NCI-H2196 treated with DMSO at 0.1 percent for 48 hours (cell line): ENCODE data around the gene ITIH5.

Experiments
- DNase-seq: peaks from one replicate; lab custom pipeline; 2025; ENCODE audit not compliant: unreplicated experiment; lab: John Stamatoyannopoulos, UW

Gene ITIH5

GRCh38 chr10:7587168-7587864, 79.5 kb downstream of the ITIH5 start:
- DNase-seq, result no peak

- DNase-seq, result no peak
These were observed 81.5 kb downstream of the ITIH5 start for GRCh38 chr10:7585228-7585627.

- no peak for DNase-seq
These were observed 83.1 kb downstream of the ITIH5 start for GRCh38 chr10:7583626-7584025.

- DNase-seq, result no peak
These were observed 86.2 kb downstream of the ITIH5 start for GRCh38 chr10:7580520-7580919.

GRCh38 chr10:7579681-7580080, 87.1 kb downstream of the ITIH5 start:
- no peak for DNase-seq

GRCh38 chr10:7577579-7577978, 89.2 kb downstream of the ITIH5 start:
- DNase-seq, result no peak

- DNase-seq, result no peak
These were observed 89.6 kb downstream of the ITIH5 start for GRCh38 chr10:7577176-7577575.

GRCh38 chr10:7576340-7576739, 90.4 kb downstream of the ITIH5 start:
- no peak for DNase-seq

- DNase-seq, result no peak
These were observed 94.4 kb downstream of the ITIH5 start for GRCh38 chr10:7572391-7572790.

- no peak for DNase-seq
These were observed 94.8 kb downstream of the ITIH5 start for GRCh38 chr10:7571981-7572380.

GRCh38 chr10:7567911-7568620, 98.7 kb downstream of the ITIH5 start:
- no peak for DNase-seq

GRCh38 chr10:7566891-7567290, 99.9 kb downstream of the ITIH5 start:
- DNase-seq, result no peak

- no peak for DNase-seq
These were observed 100.9 kb downstream of the ITIH5 start for GRCh38 chr10:7565871-7566270.

GRCh38 chr10:7563770-7564169, 103.0 kb downstream of the ITIH5 start:
- no peak for DNase-seq

- no peak for DNase-seq
These were observed 103.4 kb downstream of the ITIH5 start for GRCh38 chr10:7563368-7563767.

GRCh38 chr10:7561985-7562384, 104.8 kb downstream of the ITIH5 start:
- DNase-seq, result no peak

GRCh38 chr10:7561216-7561893, 105.4 kb downstream of the ITIH5 start:
- DNase-seq, result no peak

GRCh38 chr10:7560519-7560918, 106.2 kb downstream of the ITIH5 start:
- DNase-seq, result no peak

- no peak for DNase-seq
These were observed 107.4 kb downstream of the ITIH5 start for GRCh38 chr10:7559386-7559785.

- no peak for DNase-seq
These were observed 108.7 kb downstream of the ITIH5 start for GRCh38 chr10:7558036-7558435.

GRCh38 chr10:7553531-7553930, 113.2 kb downstream of the ITIH5 start:
- DNase-seq, result no peak
